EL (cell line): ENCODE data around the gene LONP2.
"Not testable (repeated sequence)": the region's sequence is repeated elsewhere in the genome, so short reads cannot be mapped to it uniquely, and the experiment has no call there.

Experiments used
- DNase-seq: peaks from one replicate; pipeline ENCODE4 v3.0.0-alpha.2; 2016

The LONP2 gene

DNA sequence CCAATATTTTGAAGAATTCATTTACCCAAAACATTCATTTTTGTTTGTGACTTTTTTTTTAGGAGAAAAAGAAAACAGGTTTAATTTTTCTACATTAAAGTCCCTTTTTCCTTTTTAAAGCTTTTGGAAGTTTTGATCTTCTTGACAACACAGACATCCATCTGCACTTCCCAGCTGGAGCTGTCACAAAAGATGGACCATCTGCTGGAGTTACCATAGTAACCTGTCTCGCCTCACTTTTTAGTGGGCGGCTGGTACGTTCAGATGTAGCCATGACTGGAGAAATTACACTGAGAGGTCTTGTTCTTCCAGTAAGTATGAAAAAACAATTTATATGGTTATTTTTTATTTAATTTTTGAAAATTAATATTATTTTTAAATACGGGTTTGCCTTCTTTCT, 103.9 kb downstream of the LONP2 start:
- no peak for DNase-seq

DNA sequence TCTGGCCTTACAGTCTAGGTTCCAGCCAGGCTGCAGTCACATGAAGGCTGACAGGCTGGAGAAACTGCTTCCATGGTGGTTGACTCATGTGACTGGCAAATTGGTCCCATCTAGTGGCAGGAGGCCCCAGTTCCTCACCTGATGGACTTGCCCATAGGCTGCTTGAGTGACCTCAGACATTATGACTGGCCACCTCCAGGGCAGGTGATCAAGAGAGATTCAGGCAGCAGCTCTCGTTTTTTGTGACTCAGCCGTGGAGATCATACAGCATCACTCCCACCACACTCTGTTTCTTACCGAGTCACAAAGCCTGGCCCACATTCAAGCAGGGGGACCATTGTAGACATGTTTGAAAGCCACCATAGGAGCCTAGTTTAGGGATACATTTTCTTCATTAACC, 106.6 kb downstream of the LONP2 start:
- no peak for DNase-seq

DNA sequence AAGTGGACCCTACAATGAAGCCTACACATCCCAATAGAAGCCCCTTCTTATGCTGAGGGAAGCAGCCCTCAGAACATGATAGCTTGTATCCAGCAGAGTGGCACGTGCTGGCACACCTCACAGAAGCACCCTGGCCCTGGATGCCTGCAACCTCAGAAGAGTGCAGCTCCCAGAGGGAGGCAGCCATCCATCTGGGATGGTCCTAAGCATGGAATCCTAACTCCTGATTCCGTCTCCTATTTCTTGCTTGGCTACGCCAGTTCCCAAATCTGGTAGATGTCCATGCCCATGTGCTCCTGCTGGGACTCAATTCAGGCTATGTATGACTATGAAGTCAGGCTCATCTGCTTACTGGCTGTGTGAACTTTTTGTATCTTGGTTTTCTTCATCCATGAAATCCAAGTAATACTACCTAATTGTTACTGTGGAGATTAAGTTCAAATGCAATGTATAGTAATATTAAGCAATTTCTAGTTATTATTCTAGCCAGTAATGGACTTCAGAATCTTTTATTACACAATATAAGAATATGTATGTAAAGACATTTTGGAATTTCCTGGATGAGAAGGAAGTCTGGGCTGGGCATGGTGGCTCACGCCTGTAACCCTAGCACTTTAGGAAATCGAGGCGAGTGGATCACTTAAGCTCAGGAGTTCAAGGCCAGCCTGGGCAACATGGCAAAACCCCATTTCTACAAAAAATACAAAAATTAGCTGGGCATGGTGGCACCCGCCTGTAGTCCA, 108.7 kb downstream of the LONP2 start:
- DNase-seq = no peak

DNA sequence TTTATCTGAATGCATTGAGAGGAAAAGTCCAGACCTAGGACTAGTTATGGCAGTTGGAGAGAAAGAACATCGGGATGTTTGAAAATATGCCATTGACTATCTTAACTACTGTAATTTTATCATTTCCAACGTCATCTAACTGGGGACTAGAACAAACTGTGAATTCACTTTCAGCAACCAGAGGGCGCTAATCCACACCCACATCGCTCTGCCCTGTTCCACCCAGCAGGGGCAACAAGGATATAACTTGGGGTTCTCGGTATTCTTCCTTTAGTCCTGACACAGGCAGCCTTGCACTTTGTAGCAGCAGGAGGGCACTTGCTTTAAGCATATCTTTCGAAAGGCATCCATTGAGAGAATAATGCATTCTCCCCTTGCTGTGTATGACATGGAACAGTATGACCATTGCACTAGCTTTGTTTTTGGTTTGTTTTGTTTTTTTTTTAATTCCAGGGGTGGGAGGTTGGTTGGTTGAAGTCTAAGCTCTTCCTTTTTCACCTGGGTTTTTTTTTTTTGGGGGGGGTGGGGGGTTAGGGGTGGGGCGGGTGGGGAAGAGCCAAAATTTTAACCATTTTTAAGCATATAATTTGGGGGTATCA, 109.6 kb downstream of the LONP2 start:
- peak; percentile 78 for DNase-seq

DNA sequence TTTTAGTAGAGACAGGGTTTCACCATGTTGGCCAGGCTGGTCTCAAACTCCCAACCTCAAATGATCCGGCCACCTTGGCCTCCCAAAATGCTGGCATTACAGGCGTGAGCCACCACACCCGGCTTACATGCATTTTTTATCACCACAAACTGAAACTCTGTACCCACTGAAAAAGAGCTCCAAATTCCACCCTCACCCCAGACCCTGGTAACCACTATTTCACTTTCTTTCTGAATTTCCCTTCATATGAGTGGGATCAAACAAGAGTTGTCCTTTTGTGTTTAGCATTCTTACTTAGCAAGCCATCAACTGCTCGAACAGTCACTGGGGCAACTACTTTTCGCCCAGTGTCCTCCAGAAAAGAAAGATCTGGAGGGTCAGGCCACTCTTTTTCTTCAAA, 110.3 kb downstream of the LONP2 start:
- DNase-seq = not testable (repeated sequence)

DNA sequence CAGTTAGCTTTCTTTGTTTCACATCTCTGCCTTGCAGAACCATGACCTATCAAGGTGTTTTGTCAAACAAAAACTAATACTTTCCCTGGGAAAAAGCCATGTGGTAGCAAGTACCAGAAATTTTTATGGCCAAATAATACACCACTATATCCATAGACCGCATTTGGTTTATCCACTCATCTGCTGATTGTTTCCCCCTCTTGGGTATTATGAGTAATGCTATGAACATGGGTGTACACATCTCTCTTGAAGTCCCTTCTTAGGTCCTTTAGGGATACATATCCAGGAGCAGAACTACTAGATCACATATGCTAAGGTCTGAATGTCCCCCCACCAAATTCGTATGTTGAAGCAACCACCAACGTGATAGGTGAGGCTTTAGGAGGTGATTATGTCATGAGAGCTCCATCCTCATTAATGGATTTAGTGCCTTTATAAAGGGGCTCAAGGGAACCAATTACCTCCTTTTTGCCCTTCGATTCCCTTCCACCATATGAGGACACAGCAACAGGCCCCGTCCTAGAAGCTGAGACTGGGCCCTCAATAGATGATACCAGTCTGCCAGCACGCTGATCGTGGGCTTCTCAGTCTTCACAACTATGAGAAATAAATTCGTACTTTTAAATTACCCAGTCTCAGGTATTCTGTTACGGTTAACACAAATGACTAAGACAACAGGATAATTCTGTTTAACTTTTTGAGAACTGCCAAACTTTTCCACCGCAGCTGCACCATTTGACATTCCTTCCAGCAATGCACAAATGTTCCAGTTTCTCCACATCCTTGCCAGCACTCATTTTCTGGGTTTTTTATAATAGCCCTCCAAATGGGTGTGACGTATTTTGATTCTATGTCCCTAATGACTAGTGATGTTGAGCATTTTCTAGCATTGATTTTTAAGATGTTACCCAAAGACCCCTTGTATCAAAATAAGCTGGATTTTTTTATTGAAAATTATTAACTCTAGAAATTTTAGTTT, 111.1 kb downstream of the LONP2 start:
- no peak for DNase-seq

GRCh38 chr16:48356633-48357376, 112.7 kb downstream of the LONP2 start:
- DNase-seq = no peak

DNA sequence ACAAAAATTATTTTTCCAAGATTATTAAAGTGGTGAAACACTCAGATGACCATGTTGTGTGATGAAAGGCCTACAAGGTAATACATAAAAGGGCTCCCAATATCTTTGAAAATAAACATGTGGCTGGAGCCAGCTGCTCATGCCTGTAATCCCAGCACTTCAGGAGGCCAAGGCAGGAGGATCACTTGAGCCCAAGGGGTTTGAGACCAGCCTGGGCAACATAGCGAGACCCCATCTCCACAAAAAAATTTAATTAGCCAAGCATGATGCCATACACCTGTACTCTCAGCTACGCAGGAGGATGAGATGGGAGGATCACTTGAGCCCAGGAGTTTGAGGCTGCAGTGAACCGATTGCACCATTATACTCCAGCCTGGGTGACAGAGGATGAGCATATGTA, 114.3 kb downstream of the LONP2 start:
- DNase-seq = no peak

DNA sequence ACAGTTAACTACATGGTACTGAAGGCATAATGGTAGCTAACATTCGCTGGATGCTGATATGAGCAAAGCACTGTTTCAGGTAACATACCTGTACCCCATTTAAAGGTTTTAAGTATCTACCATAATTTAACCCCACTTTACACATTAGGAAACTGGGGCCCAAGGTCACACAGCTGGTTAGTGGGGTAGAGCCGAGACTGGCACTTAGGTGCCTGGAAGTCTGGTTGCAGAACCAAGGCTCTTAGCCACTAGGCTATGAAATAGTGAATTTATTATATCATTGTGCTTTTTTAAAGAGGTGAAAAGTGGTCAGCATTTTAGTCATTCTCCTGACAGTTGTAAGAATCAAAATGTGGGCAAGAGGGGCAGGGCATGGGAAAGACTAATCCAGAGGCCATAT, 115.9 kb downstream of the LONP2 start:
- no peak for DNase-seq

- DNase-seq = no peak
These were observed 116.9 kb downstream of the LONP2 start for GRCh38 chr16:48361012-48361411.

GRCh38 chr16:48361540-48362144, 117.5 kb downstream of the LONP2 start:
- no peak for DNase-seq

DNA sequence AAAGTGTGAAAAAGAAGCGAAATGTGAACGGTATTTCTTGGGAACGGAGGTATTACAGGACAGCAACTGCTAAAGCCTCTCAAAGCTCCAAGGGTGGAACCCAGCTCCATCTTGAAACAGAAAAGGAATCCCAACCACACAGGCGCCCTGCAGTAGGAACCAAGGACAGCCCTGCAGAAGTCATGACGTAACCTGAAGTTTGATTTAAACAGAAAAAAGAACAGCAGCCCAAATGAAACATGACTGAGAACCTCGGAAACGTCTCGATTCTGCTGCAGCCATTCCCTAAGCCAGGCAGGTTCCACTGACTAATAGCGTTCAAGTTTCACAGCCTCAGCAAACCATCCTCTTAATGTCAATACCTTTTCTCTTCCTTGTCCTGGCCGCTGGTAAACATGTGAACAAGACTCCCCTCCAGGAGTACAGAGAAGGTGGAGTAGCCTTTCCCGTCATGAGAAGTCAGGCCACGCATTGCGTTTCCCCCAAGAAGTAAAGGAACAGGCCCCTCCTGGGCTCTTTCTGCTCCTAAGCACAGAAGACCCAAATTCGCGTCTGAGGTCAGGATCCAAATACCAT, 121.0 kb downstream of the LONP2 start:
- DNase-seq = no peak

GRCh38 chr16:48365601-48366164, 121.6 kb downstream of the LONP2 start:
- peak; percentile 89 for DNase-seq

DNA sequence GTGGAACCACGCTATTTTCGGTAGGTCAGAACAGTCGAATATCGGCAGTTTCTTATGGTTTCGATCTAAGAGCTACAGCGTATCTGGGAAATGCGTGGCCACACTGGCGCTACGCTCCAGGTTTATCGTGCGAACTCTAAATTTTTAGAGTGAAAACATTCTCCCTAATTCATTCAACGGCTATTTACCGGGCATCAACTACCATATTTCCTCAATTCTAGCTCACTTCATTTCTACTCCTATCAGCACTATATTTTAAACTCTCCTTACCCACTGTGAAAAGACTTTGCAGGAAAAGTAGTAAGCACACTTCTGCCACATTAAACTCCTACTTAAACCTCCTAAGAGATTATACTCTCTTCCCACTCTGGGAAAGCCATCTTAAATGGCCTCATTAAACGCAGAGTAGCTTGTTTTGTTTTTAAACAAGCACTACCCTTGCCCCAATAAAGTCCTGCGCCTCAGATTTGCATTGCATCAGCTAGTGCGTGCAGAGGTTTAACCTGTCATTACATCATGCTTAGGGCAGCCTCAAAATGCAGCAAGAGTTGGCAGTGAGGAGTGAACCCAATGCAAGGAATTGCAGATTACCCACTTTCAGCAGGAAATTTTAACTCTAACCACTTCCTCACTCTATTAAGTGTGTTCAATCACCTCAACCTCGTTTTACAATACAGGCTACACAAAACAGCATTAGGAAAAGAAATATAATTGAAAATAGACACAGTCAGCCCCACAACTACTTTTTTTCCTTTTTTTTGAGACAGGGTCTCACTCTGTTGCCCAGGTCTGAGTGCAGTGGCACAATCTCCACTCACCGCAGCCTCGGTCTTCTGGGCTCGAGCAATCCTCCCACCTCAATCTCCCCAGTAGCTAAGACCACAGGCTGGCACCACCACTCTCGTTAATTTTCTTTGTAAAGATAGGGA, 122.3 kb downstream of the LONP2 start:
- peak; percentile 87 for DNase-seq

- no peak for DNase-seq
These were observed 123.4 kb downstream of the LONP2 start for GRCh38 chr16:48367441-48368049.

GRCh38 chr16:48369765-48370164, 125.7 kb downstream of the LONP2 start:
- no peak for DNase-seq

GRCh38 chr16:48370229-48370628, 126.1 kb downstream of the LONP2 start:
- no peak for DNase-seq

DNA sequence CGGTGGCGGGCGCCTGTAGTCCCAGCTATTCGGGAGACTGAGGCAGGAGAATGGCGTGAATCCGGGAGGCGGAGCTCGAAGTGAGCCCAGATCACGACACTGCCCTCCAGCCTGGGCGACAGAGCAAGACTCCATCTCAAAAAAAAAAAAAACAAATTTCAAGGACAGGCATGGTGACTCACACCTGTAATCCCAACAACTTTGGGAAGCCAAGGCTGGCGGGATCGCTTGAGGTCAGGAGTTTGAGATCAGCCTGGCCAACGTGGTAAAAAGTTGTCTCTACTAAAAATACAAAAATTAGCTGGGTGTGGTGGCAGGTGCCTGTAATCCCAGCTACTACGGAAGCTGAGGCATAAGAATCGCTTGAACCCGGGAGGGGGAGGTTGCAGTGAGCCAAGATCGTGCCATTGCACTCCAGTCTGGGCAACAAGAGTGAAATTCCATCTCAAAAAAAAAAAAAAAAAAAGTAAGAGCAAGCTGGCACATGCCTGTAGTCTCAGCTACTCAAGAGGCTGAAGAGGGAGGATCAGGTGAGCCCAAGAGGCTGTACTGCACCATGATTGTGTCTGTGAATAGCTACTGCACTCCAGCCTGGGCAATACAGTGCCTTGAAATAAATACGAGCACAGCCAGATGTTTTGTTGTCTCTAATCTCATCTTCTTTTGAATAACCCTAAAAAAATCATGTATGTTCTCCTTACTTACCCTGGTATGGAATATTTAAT, 126.7 kb downstream of the LONP2 start:
- not testable (repeated sequence) for DNase-seq

DNA sequence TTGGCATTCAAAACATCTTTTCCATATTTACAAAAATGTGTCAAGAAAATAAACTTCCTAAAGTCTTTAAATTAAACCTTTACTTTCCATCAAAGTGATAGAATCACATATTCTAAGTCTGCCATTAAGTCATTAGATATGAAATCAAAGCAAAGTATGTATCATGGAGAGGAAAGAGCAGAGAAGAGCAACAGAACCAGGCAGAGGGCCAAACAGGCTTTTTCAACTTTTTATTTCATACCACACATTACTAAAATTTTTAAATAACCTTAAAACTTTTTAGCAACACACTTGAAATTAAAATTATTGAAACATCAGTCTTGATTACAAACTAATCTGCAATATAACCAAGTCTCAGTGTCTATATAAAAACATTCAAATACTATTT, 127.3 kb downstream of the LONP2 start:
- no peak for DNase-seq
